A549 (cell line): ENCODE results near the gene MIXL1.

Source experiments
- CTCF ChIP-seq: fragments of >200 bp; sonication (Bioruptor Twin); formaldehyde crosslinking; IDR thresholded peaks from 3 replicates; pipeline ENCODE4 v1.5.1; 2016
- MYC ChIP-seq: IDR thresholded peaks from 2 replicates; pipeline ENCODE4 v1.6.1; 2012; ENCODE audit warnings: mild to moderate bottlenecking, inconsistent platforms, low read length, improper control_type of control experiment, borderline replicate concordance
- POLR2A ChIP-seq: IDR thresholded peaks from 2 replicates; pipeline ENCODE4 v1.6.1; 2012; ENCODE audit warnings: mild to moderate bottlenecking, low read length
- RFX5 ChIP-seq: fragments of 450-650 bp; IDR thresholded peaks from 2 replicates; pipeline ENCODE4 v1.7.1; 2014; ENCODE audit warnings: antibody characterized with exemption, mild to moderate bottlenecking, moderate library complexity

GRCh38 chr1:226239421-226239820, 16.0 kb downstream of the MIXL1 start:
- TF ChIP-seq CTCF (no peak), POLR2A (no peak), MYC (no peak), RFX5 (no peak)
